NCI-H69 (cell line): ENCODE measurements around the gene PIK3R4.
A peak's percentile ranks its signal among the peaks of the same experiment; 100 is the strongest.

ENCODE experiments used
- DNase-seq: peaks from one replicate; lab custom pipeline; 2025; lab: John Stamatoyannopoulos, UW

Gene PIK3R4

DNA sequence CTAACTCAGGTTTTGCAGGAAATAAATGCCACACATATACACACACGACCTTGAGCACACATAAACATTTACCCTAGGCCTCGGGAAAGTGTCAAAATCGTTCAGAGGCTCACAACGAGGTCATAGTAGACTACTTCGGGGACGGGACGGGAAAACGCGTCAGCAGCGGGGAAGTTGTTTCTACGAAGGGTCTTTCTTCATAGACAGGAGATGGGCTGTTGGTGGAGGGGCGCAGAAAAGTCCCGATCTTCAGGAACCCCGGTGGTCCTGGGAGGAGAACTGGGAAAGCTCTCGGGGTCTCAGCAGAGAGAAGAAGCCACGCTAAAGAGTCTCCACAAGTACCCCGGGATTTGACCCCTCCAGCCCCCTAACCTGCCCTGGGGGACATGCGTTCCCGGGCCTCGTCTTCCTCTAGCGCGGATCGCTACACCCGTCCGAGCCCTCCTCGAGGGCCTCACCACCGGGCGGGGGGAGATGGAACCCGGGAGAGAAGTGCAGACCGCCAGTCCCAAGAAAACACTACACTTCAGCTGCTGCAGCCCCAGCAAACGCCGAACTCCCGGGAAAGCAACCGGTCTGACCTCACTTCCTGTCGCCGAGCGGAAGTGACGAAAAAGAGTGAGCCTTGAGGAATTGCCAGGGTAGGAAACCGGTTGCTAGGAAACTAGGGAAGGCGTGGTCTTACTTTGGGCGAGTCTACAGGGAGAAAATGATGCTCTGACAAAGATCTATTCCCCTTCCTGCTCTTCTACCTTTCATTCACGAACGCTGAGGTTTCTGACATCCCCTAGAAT lies at the start of gene PIK3R4:
Gene PIK3R4 (minus strand): TSS at position 584 of the 794 bp plus-strand sequence. CDS start 1,611 bp downstream, outside the sequence.
- peak; percentile 96 for DNase-seq

- peak; percentile 36 for DNase-seq
These were observed 48.8 kb upstream of the PIK3R4 start for GRCh38 chr3:130795396-130795795.

DNA sequence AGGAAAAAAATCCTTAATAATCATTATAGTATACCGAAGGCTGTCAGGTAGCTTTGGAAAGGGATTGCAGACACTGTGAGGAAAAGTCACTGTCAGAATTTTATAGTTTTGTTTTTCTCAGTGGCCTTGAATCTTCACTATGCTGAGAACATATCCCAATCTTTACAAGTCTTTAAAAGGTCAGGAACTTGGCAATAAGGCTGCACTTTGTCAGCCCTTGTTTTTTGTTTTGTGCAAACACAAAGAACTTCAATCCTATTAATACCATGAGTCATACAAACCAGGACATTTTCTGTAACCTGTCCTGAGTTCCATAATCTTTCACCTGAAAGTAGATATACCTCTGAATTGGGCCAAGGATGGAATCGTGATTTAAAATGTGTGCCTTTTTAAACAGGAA lies 45.6 kb upstream of the PIK3R4 start:
- DNase-seq, result no peak

DNA sequence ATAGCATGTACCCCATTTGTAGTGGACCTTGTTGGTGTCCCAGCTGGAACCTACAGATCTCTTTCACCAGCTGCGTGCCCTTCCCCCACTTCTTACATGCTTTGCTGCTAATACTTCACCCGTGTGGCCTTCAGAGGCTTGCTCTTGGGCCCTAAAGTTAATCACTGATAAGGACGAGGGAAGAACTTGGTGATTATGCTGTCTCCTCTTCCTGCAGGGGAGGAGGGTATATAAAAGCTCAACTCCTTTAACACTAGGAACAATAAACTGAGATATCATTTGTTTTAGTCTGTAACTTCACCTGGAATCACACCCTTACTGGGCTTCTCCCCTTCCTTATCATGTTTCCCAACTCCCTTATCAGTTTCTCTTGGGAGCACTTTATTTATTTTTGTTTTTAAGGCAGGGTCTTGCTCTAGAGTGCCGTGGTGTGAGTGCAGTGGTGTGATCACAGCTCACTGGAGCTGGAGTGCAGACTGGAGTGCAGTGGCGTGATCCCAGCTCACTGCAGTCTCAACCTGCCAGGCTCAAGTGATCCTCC lies 43.2 kb upstream of the PIK3R4 start:
- no peak for DNase-seq

GRCh38 chr3:130787422-130788068 lies 40.9 kb upstream of the PIK3R4 start:
- no peak for DNase-seq

DNA sequence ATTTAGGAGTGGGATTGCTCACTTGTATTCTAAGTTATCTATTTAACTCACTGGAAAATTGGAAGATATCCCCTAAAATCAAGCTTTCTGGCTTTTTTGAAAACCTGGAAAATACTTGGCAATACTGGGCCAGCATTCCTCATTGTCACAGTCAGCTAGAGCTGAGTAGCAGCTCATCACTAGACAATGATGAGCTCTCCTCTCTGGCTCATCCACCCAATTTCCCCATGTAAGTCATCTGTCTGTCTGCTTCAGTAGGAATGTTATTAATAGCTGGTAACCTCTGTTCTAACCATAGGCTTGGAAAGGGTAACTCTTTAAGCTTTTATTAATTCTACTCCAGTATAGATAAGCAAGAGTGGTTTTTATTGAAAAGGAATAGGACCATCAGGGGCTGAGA lies 39.7 kb upstream of the PIK3R4 start:
- DNase-seq, result no peak

- peak; percentile 33 for DNase-seq
These were observed 37.0 kb upstream of the PIK3R4 start for GRCh38 chr3:130783629-130784028.

DNA sequence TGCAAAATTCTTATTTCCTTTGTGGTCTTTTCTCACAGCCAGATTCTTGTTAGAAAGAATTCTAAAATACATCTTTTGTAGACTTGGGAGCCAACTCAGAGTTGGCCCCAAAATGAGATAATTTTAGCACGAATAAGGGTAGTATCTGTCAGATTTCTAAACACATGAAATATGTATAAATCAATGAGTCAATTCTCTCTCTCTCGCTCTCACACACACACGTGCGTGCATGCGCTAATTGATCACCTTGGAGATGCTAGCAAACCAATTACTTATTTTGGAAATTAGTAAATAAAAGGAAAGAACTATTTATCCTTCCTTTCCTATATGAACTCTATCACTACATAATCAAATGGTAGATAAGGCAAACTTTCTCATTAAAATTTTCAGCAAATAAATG lies 32.9 kb upstream of the PIK3R4 start:
- peak; percentile 22 for DNase-seq

DNA sequence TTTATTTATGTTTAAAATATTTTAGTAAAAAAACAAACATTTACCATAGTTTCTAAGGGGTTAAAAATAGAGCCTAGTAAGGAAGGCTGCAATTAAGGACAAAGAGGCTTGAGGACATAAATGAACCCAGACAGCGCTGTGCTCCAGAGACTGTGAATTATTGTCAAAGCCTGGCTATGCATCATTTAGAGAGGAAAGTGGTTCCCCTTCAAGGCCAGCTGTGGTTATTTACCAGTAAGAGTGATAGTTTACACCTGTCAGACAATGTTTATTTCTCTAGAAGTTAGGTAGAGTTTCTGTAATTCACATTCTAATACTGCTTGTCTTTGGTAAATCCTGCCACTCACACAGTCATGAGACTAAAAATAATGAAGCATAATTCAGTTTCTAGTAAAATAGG lies 32.4 kb upstream of the PIK3R4 start:
- peak; percentile 90 for DNase-seq

DNA sequence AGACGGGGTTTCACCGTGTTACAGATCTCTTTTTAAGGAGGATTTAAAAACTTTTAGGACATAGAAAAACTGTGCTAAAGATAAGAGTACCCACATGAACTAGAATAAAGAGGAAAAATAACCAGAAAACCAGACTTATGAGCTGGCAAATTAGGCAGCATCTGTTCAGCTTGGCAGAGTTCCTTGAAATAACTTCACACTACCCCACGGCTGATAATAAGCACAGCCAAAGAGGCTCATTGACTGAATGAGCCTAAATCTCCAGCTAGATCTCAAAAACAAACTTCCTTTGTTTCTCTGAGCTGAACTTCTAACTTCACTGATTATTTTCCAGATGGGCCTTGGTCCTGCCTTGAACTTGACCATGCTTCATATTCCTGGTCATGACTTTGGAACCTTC lies 26.7 kb upstream of the PIK3R4 start:
- peak; percentile 1 for DNase-seq

DNA sequence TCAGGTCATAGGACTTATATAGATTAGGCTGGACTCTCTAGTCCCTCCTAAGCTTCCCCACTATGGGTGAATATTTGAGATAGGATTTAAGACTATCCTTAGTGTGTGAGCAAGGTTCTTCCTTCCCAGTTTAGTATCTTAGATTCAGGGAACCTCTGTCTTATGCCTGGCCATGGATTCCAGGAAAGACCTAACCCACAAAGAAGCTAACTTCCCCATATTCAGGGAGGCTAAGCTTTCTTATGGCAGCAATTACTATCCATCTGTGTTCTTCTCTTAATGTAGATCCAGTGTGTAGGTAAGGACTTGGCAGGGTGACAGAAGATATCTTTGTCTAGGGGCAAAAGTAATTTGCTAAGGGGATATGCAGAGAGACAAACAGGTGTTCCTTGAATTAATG lies 25.5 kb upstream of the PIK3R4 start:
- DNase-seq, result peak; percentile 63

GRCh38 chr3:130770644-130771043 lies 24.0 kb upstream of the PIK3R4 start:
- no peak for DNase-seq

- DNase-seq, result no peak
These were observed 15.2 kb upstream of the PIK3R4 start for GRCh38 chr3:130761730-130762311.

- DNase-seq, result peak; percentile 42
These were observed 14.3 kb upstream of the PIK3R4 start for GRCh38 chr3:130760922-130761321.

DNA sequence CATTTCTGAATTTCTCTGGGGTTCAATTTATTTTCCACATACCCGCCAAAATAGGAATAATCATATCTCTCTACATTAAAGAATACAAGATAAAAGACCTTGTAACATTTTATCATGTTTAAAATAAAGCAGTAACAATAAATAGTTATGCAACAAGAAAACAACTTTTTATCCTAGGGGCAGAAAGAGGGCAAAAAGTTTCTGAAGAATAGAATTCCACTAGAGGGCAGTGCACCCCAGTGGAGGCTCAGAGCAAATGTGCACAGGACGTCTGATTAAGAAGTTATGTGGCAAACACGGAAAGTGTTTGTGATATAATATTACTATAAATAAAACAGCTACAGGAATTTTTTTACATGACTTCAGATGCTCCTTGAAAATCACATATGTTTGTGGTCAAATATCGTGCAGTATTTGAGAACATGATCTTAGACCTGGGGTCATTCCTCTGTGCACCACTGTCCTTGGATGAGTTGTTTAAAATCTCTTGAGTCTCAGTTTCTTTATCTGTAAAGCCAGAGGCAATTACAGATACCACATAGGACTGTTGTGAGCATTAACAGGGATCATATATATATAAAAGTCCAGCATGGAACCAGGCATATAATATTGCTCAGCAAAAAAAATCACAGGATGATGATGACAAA lies 13.2 kb upstream of the PIK3R4 start:
- DNase-seq, result peak; percentile 64

DNA sequence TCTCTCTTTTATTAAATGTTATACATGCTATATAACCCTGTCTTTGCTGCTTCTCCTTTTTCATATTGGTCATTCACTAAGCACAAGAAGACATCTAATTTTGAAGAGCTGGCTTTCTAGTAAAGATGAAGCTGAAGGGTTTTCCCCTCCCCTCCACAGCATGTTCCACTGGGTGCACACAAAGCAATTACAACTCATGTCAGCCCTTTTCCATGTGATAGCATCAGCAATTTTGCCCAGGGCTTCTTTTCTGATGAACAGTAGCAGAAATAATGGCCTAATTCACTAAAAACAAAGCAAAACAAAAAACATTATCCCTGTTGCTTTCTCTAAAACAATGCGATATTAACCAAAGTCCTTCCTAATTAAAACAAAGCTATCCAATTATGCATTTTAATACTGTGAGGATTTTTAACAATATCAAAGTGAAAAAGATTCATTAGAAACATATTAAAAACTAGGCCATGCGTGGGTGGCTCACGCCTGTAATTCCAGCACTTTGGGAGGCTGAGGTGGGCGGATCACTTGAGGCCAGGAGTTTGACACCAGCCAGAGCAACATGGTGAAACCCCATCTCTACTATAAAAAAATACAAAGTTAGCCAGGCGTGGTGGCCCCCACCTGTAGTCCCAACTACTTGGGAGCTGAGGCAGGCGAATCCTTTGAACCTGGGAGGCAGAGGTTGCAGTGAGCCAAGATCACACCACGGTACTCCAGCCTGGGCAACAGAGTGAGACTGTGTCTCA lies 12.2 kb upstream of the PIK3R4 start:
- no peak for DNase-seq

DNA sequence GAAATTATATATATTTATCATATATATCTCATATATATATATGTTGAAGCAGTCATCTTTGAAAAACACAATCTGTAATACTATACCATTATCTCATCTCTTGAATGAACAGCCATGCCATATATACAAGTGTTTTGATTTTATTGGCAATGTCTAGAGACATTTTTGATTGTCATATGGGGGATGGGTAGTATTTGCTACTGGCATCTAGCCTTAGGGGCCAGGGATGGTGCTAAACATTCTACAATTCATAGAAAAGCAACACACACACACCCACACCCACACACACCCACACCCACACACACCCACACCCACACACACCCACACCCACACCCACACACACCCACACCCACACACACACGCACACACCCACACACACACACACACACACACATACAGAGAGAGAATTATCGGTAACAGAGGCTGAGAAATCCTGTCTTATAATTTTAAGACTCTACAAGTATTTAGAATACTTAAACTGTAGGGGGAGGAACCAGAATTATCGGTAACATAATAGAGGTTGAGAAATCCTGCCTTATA lies 11.1 kb upstream of the PIK3R4 start:
- no peak for DNase-seq

DNA sequence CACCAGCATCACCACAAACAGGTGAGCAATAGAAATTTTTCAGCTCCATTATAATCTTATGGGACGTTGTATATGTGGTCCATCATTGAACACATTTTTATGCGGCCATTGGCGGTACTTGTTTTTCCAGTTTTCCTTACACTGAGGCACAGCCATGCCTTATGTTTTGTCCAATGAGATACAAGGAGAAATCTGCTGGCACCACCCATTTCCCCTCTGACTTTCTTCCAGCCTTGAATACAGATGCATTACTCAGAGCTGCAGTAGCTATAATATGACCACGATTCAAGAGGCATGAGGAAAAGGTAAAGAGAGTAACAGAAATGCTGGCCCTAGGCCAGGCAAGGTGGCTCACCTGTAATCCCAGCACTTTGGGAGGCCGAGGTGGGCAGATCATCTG lies 9.0 kb upstream of the PIK3R4 start:
- DNase-seq, result no peak

GRCh38 chr3:130748981-130749380 lies 2.4 kb upstream of the PIK3R4 start:
- DNase-seq, result no peak

DNA sequence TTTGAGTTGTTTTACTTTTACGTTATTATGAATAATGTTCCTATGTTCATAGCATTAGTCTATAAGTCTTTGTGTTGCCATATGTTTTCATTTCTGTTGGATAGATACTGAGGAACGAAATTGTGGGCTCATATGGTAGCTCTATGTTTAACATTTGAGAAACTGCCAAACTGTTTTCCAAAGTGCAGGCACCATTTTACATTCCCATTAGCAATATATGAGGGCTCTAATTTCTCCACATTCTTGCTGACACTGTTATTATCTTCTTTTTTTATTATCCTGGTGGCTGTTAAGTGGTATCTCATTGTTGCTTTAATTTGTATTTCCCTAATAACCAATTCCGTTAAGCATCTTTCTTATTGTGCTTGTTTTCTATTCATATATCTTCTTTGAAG lies 1.8 kb upstream of the PIK3R4 start:
- no peak for DNase-seq

- DNase-seq, result no peak
These were observed 3.3 kb downstream of the PIK3R4 start for GRCh38 chr3:130743354-130743753.
